ENCODE data around the gene HFE.

GRCh38 chr6:26116267-26116666, 29.0 kb downstream of the HFE start:
- no peak for TF ChIP-seq CTCF (IDR thresholded peaks at IDR 0.05)
- no peak for TF ChIP-seq POLR2A (IDR thresholded peaks at IDR 0.05)
